Activated T-helper 1 cell treated with Interleukin-2 at 50 U/mL for 16 hours (primary cell): ENCODE data around the gene MTHFD1L.
"Not testable (repeated sequence)": the region's sequence is repeated elsewhere in the genome, so short reads cannot be mapped to it uniquely, and the experiment has no call there.

Experiments used
- DNase-seq: peaks from one replicate; pipeline ENCODE4 v3.0.0-alpha.2; 2020; ENCODE audit warnings: low read depth

The MTHFD1L gene

GRCh38 chr6:150865406-150866146 lies at the start of gene MTHFD1L:
Gene MTHFD1L, plus strand, starts transcription at chr6:150865702. Its CDS starts 121 bp downstream, at chr6:150865823.
- DNase-seq: peak; percentile 57

DNA sequence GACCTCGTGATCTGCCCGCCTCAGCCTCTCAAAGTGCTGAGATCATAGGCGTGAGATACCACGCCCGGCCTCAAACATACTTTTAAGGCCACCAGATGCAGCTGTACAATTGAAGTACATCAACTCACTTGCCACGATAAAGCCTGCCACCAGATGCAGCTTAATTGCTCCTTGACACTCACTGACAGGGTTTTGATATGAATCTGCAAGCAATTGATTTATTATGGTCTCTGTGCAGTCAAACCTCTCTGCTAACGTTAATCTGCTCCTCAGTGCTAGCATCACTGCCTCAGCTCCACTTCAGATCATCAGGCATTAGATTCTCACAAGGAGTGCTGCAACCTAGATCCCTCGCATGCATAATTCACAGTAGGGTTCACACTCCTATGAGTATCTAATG lies 48.9 kb upstream of the MTHFD1L start:
- DNase-seq: not testable (repeated sequence)

- no peak for DNase-seq
Measured at GRCh38 chr6:150822932-150823331, 42.6 kb upstream of the MTHFD1L start.

DNA sequence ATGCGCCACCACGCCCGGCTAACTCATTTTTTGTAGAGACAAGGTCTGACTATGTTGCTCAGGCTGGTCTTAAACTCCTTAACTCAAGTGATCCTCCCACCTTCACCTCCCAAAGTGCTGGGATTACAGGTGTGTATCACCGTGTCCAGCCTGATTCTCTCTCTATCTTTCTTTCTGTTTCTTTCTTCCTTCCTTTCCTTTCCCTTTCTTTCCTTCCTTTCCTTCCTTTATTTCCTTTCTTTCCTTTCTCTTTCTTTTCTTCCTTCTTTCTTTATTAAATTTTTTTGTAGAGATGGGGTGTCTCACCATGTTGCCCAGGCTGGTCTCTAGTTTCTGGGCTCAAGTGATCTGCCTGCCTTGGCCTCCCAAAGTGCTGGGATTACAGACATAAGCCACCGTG lies 38.7 kb upstream of the MTHFD1L start:
- DNase-seq: no peak

- not testable (repeated sequence) for DNase-seq
Measured at GRCh38 chr6:150828107-150828506, 37.4 kb upstream of the MTHFD1L start.

- no peak for DNase-seq
Measured at GRCh38 chr6:150830439-150831165, 34.9 kb upstream of the MTHFD1L start.

- no peak for DNase-seq
Measured at GRCh38 chr6:150831577-150831976, 33.9 kb upstream of the MTHFD1L start.

DNA sequence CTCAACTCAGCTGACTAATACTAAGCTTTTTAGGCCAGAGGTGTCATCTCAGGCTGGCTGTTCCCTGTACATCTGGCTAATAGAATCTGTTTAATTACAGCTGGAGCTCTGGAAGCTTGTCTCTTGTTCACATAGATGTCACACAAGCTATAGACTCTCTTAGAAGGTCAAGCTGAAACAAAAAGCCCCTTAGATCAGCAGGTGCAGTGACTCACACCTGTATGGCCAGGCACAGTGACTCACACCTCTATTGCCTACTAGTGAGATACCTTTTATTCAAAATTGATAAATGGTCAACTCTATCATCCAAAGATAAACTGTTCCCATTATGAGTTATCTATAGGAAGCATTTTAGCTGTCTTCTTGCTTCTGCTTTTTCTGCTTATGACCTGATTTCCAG lies 29.9 kb upstream of the MTHFD1L start:
- no peak for DNase-seq

- DNase-seq: no peak
Measured at GRCh38 chr6:150840185-150840584, 25.3 kb upstream of the MTHFD1L start.

DNA sequence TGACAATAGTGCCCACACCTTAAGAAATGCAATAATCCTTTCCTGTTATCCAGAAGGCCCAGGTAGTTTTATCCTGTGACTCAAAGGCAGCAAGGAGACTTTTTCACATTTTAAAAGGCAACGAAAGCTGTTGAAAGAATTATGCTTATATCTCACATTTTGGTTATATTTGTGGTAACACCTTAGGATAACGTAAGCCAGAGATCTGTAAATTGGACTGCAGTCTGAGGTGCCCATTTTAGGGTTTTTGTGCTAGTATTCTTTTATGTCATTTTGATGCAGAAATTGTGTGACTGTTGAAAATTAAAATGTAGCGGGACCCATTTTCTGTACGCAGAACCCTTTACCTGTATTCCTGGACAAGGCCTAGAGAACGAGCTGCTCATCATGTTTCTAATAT lies 24.3 kb upstream of the MTHFD1L start:
- DNase-seq: no peak

GRCh38 chr6:150841697-150842096 lies 23.8 kb upstream of the MTHFD1L start:
- DNase-seq: no peak

DNA sequence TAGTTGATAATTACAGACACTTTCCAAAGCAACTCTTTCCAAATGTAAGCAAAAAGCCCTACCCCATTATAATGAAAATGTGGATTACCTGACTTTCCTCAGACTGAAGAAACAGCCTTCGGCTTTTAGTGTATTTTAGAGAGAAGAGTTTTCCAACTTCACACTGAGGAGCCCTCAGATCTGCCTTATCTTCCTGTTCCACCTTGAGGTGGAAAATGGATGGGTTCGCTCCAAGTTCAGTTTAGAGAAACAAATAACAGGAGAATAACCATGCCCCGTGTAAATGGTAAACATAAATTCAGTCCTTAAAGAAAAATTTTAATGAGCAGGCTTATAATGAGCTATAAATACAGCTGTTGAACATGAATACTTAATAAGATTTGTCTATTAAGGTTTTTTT lies 21.1 kb upstream of the MTHFD1L start:
- no peak for DNase-seq

DNA sequence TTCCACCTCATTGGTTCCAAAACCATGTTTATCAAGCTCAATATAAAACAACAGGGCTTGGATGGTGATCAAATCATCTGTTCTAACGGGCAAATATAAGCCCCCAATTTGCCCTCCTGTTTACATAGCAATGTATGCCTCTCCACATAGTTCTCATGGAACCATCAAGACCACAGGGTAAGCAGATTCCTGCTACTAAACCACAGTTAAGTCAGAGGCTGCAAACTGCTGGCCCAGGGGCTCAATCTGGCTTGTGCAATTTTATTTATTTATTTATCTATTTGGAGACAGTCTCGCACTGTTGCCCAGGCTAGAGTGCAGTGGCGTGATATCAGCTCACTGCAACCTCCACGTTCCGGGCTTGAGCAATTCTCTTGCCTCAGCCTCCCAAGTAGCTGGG lies 18.9 kb upstream of the MTHFD1L start:
- no peak for DNase-seq

DNA sequence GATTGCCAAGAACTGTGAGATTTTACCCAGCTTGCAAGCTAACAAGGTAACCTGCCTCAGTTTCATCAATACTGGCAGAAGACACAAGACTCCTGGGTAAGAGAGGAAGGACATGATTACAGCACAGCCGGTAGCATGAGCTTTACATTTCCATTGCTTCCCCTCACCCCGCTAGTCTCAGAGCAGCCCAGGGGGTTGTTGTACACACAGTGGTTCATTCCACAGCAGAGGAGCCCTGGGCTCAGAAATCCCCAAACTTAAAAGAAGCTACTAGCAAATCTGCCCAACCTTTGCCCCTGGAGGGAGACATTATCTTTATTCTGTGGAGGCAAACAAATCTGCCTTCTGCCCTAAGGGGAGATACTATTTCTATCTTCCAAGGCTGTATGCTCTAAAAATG lies 17.1 kb upstream of the MTHFD1L start:
- DNase-seq: no peak

GRCh38 chr6:150854392-150854791 lies 11.1 kb upstream of the MTHFD1L start:
- DNase-seq: not testable (repeated sequence)

GRCh38 chr6:150855171-150855570 lies 10.3 kb upstream of the MTHFD1L start:
- DNase-seq: not testable (repeated sequence)

DNA sequence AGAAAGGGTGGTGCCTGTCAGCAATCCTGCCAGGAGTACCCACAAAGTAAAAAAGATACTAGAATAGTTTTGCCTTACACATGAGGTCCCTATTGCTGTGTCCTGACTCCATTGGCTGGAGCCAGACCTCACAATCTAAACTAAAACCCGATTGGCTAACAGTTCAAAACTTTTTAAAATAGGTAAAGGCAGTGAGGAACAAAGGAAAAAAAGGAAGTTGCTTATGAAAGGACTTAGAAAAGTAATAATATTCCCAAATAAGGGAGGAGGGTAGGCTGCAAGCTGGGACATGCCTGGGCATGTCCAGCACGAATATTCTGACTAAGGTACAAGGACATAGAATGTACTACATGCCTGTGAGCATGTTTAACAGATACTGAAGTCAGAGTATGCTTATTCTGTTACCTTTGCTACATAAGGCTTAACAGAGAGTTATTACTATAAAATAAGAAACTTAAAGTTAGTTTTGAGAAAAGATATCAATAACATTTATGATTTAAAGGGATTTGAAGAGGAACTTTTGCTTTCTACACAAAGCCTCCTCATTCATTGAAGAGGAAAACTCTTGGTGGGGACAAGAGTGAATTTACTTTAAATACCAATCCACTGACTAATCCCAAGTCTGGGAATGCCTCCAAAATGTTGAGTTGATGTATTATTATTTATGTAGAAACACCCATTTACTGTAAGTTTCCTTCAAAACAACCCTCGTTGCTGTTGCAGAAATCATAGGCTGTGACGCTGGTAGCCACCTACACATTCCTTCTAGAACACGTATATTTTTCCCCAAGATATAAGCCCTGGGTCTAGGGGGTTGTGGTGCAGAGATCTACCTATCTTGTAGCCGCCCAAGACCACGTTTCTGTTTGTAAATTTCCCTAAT lies 8.2 kb upstream of the MTHFD1L start:
- no peak for DNase-seq

DNA sequence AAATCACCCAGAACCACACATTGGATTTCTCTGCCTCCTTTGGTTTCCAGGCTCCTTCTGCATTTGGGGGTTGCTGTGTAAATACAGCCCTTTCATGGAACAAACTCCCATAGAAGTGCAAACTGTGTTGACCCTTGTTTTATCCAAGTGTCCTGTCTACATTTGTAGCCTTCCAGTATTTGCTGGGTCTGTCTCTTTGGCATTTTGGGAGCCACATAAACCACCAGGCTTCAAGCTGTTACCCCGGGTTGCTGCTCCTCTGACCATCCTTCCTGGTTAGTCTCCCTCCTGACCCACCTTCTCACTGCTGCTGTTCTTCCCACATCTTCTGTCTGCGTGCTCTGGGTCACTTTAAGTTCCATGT lies 7.6 kb upstream of the MTHFD1L start:
- no peak for DNase-seq

DNA sequence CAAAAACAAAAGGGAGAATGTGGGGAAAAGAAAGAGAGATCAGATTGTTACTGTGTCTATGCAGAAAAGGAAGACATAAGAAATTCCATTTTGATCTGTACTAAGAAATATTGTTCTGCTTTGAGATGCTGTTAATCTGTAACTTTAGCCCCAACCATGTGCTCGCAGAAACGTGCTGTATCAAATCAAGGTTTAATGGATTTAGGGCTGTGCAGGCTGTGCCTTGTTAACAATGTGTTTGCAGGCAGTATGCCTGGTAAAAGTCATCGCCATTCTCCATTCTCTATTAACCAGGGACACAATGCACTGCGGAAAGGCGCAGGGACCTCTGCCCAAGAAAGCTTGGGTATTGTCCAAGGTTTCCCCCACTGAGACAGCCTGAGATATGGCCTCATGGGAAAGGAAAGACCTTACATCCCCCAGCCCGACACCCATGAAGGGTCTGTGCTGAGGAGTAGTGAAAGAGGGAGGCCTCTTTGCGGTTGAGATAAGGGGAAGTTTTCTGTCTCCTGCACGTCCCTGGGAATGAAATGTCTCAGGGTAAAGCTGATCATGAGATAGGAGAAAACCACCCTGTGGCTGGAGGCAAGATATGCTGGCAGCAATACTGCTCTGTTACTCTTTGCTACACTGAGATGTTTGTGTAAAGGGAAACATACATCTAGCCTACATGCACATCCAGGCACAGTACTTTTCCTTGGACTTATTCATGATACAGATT lies 3.9 kb upstream of the MTHFD1L start:
- DNase-seq: not testable (repeated sequence)

DNA sequence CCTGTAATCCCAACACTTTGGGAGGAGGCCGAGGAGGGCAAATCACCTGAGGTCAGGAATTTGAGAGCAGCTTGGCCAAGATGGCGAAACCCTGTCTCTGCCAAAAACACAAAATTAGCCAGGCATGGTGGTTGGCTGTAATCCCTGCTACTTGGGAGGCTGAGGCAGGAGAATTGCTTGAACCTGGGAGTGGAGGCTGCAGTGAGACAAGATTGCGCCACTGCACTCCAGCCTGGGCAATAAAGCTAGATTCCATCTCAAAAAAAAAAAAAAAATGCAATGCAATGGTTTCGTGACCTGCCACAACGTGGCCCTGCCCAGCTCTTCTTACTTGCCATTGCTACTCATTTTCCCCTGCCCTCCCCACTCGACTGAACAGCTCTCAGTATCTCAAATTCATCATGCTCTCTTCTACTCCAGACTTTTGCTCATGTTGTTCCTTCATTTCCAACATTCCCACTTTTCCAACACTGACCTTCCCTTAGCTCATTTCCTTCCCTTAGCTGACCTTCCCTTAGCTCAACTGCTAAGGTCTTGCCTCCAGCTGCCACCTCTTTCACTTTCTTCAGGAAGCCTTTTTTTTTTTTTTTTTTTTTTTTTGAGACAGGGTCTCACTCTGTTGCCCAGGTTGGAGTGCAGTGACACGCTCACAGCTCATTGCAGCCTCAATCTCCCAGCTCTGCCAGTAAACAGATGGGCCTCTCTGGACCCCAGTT lies 2.1 kb upstream of the MTHFD1L start:
- DNase-seq: no peak

DNA sequence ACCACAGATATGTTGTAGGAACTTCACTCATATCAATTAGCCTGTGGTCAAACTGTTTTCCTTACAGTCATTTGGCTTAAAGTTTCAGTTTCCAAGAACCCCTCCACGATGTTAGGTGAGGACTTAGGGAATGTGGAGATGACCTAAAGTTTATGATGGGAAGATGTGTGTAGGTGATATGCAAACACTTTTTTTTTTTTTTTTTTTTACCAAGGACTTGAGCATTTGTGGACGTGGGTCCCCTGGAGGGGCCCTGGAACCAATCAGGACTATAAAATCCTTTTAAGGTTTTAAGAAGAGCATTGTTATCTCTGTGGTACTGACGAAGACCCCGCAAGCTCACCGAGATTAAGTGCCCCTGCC lies 478 bp upstream of the MTHFD1L start:
- no peak for DNase-seq
